Iris pigment epithelial cell (primary cell): Measurements from ENCODE around the gene CCDC38.
A peak's percentile ranks its signal among the peaks of the same experiment; 100 is the strongest.
"Not testable (repeated sequence)": the region's sequence is repeated elsewhere in the genome, so short reads cannot be mapped to it uniquely, and the experiment has no call there.

Source experiments
- DNase-seq: peaks from one replicate; pipeline ENCODE4 v3.0.0-alpha.2; 2011; ENCODE audit warnings: low read depth

CCDC38 gene

DNA sequence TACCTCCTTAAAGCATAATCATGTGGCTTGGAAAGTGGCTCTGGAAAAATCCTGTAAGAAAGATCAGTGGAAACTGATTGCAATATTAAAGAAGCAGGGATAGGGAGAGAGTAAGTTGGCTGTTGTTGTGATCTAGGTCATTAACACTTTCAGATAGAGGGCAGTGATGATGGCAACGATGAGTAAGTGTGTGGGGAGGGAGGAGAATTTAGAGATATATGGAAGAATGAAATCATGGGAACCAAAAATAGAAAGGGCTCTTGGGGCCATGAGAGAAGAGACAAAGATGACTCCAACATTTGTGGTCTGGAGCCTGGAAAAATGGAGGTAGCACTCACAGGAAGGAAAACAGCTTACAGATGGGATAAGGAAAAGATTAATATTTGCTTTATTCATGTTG lies 60.3 kb downstream of the CCDC38 start:
- peak; percentile 23 for DNase-seq

DNA sequence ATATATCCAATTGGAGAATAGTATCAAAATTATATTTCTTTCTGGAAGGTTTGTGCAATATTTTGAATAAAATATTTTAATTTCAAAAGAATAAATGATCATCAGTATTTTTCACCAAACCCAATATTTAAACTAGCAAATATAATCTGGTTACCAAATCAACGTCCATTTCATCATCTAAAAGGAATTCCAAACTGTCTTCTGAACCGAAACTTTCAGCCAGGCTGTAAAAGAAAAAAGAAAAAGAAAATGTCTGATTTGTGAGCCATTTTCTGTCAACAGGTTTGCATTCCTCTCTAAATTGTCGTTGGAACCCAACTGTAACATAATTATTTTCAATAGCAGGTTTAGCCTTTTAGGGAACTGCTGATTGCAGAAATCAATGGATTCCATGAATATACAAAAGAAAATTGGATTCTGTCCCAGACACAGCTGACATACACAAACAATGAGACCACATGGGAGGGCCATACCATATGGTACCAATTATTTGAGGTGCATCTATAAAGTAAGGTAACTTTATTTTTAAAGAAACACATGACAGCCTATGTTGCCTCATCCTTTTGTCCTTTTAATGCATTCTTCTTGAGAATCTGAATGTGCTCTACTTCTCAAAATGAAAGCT lies 61.0 kb downstream of the CCDC38 start:
- peak; percentile 38 for DNase-seq

- no peak for DNase-seq
Observed at GRCh38 chr12:95880895-95881294, 61.5 kb downstream of the CCDC38 start.

DNA sequence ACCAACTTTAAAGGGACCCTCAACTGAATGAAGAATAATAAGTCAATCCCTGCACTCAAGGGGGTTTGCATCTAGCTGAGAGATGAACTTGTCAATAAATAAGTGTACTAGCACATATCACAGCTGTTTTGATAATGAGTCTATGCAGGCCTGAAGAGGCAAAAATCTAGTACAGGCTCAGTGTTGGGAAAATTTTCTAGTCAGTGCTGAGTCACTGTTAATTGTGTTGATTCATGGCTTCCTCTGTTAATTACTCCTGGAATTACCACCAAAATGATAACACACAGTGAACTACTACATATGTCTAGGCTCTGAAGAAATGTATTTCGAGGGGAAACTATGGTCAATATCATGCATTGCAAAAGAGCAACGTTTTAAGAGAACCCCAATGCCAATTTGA lies 64.8 kb downstream of the CCDC38 start:
- no peak for DNase-seq

DNA sequence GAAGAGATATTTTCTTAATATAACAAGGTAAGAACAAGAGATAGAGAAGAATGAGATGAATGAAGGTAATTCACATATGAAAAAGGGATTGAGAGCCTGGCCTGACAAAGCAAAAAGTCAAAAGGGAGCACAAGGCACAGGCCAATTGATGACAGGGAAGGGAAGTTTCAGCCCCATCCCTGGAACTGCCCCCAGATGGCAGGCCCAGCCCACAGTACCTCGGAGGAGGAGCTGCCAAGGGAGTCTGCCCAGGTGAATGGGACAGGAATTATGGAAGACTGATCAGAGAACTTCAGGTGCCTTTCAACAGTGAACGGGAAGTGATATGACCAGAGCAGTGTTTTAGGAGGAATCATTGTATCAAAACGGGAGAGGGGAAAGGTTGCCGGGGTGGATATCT lies 68.0 kb downstream of the CCDC38 start:
- DNase-seq = no peak

- peak; percentile 18 for DNase-seq
Observed at GRCh38 chr12:95870897-95871296, 71.5 kb downstream of the CCDC38 start.

GRCh38 chr12:95863337-95863736 lies 79.1 kb downstream of the CCDC38 start:
- no peak for DNase-seq

DNA sequence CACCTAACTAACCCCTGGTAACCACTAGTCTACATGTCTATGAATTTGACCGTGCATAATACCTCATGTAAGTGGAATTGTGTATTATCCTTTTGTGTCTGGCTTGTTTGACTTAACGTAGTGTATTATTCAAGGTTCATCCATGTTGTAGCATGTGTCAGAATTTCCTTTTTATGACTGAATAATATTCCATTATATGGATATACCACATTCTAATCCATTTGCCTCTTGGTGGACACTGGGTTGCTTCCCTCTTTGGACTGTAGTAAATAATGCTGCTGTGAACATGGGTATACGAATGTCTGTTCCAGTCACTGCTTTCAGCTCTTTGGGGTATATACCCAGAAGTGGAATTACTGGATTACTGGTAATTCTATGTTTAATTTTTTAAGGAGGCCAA lies 80.4 kb downstream of the CCDC38 start:
- no peak for DNase-seq

- DNase-seq = no peak
Observed at GRCh38 chr12:95859947-95860850, 82.2 kb downstream of the CCDC38 start.

DNA sequence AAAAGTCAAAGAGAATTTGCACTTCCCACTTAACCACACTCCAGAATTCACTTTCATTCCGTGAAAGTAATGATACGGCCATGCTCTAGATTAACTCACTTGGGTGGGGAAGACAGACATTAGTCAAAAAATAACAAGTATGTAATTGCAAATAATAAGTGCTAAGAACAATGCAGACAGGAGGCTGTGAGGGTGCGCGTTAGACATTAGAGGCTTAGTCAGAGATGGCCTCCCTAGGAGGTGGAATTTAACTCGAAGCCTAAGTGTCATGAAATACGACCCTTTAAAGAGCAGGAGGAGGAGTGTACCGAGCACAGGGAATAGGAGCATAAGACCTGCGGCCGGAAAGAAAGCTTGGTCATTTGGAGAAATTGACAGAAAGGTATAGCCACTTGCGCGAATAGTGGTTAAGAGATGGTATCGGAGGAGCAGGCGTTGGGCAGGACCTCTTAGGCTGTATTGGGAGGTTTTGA lies 83.0 kb downstream of the CCDC38 start:
- peak; percentile 48 for DNase-seq

DNA sequence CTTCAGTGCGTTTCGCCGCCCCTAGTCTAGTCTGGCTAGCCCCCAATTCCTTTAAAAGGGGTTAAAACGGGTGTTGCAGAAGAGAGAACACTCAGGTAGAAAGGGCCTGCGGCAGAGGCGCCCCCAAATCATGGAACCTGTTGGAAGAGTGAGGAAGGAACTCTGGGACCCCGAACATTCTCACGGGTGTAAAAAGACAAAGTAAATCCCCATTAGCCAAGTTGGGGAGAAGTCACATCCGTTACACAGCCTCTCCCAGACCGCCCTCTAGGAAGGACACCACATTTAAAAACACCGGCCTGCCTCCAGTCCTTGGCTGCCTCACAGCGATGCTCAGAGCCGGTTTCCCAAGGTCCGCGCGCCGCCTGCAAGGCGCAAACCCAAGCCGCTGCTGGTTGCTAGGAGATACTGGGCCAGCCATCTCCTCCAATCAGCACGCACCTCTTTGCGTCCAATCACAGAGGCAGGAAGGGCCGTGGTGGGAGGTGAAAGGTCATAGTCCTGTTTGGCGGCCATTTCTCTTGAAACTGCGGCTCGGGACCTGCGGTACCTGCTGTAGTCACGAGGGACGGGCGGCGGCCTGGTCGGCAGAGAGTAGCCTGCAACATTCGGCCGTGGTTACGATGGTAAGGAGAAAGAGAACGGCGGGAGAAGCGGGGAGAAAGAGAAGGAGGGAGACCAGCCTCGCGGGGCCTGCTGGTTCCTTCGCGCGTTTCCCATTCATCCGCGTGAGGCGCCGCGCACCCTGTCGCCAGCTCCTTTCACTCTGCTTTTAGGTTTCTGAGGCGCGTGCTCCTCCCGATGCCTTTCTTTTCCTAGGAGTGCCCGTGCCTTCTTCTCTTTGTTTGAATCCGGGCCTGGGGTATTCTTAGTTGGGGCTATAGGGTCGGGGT lies 83.7 kb downstream of the CCDC38 start, which contains the start of gene SNRPF:
Gene SNRPF, plus strand, starts transcription at position 502 of the 893 bp plus-strand sequence. Its CDS starts 122 bp downstream, at position 624.
- peak; percentile 98 for DNase-seq

DNA sequence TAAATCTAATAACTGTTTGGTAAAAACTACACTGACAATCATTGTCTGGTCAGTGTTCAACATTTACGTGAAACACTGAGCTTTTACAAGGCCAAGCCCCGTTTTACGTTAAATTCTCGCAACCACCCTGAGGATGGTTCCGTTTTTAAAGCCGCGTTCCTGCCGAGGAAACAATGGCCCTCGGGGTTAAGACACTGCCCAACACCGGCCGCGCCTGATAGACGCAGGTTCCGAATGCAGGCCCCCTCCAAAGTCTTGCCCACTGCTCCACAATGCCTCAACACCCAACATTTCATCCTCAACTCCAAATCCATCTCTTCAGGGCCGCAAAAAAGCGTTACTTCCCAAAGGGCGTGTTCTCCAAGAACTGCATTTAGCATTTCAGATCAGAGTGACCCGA lies 84.6 kb downstream of the CCDC38 start:
- no peak for DNase-seq

DNA sequence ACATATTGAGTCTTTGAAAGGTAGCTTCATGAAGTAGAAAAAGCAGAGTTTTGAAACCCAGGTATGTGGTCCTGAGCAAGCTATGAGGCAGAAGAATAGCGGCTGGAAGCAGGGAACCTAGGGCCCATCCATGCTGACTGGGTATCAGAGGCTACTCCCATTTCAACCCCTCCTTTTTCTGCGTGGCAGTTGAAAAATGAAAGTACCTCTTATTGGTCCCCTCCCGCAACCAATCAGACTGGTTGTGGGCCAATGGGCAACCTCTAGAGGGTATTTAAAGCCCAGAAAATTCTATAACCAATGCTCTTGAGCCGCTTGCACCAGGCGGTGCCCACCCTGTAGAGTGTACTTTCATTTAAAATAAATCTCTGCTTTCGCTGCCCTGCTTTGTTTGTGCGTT lies 85.3 kb downstream of the CCDC38 start:
- DNase-seq = no peak

- no peak for DNase-seq
Observed at GRCh38 chr12:95852133-95852532, 90.3 kb downstream of the CCDC38 start.

DNA sequence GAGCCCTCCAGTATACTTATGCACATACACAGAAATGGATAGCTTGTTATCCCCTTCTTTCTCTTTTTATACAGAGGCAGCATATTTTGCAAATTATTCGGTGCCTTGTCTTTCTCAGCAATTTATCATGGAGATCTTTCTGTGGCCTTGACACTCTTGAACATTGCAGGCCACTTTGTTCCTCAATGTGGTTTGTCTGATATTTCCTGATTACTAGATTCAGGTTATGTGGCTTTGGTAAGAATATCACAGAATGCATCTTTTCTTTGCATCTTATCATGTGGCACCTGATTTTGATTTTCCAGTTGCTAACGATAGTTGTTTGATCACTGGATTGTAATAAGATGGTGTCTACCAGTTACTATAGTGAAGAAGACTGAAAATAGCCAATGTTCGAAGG lies 90.8 kb downstream of the CCDC38 start:
- no peak for DNase-seq

- peak; percentile 39 for DNase-seq
Observed at GRCh38 chr12:95848575-95849388, 93.6 kb downstream of the CCDC38 start.

DNA sequence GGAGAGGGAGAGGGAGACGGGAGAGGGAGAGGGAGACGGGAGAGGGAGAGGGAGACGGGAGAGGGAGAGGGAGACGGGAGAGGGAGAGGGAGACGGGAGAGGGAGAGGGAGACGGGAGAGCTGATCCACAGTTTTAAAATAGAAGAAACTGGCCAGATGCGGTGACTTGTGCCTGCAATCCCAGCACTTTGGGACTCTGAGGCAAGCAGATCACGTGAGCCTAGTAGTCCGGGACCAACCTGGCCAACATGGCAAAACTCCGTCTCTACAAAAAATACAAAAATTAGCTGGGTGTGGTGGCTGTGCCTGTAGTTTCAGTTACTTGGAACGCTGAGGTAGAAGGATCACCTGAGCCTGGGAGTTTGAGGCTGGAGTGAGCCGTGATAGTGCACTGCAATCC lies 100.0 kb downstream of the CCDC38 start:
- DNase-seq = not testable (repeated sequence)

GRCh38 chr12:95838125-95838524 lies 104.3 kb downstream of the CCDC38 start:
- DNase-seq = peak; percentile 94

GRCh38 chr12:95837240-95838038 lies 105.0 kb downstream of the CCDC38 start:
- DNase-seq = no peak

DNA sequence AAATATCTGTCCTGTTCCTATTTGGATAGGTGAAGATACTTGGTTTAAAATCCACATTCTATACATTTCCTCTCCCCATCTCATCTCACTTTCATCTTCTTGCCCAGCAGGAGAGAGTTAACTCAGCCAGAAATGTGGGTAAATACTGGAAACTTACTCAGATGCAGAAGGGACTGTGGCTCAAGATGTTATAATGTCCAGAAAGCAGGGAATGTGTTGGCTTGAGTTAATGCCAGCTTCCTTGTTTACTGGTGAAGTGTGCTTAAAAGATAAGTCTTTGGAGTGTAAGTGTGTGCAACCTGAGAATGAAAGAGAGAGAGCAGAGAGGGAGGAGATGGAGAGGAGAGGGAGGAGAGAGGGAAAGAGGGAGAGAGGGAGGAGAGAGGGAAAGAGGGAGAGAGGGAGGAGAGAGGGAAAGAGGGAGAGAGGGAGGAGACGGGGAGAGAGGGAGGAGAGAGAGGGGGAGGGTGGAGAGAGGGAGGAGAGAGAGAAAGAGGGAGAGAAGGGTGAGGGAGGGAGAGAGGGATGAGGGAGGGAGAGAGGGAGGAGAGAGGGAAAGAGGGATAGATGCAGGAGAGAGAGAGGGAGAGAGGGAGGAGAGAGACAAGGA lies 105.7 kb downstream of the CCDC38 start:
- DNase-seq = peak; percentile 52
